SK-MEL-5 (cell line): ENCODE measurements around the gene FAM9B. TPM values are rescaled to one million over a fixed set of nuclear protein-coding genes. Genes with fewer than 3 reads are reported as not detected.

Experiments
- DNase-seq: peaks from one replicate; pipeline ENCODE4 v3.0.0-alpha.2; 2016; ENCODE audit warnings: low read depth, low spot score
- in situ Hi-C: cut with HindIII; loops from 2 replicates; pipeline ENCODE4 v1.10.0; 2016; ENCODE audit warnings: low sequenced_read_pairs, high pct_unique_total_duplicates, low pct_unique_long_range_greater_than_20kb
- total RNA-seq: library from RNA; depleted of rRNA; stranded (reverse); fragments of >200 nt; shearing (Covaris generic); gene quantifications from 2 replicates; pipeline ENCODE4 v1.2.3, GENCODE V29; 2014; rRNA removed

FAM9B gene
- total RNA-seq, 1 experiment from 2014 or later, result 0.13 TPM

GRCh38 chrX:8988446-8988845 lies 45.5 kb downstream of the FAM9B start:
- in situ Hi-C loops, result no loop called here
- no peak for DNase-seq

- no peak for DNase-seq
- in situ Hi-C loops, result no loop called here
These were observed 46.2 kb downstream of the FAM9B start for GRCh38 chrX:8987672-8988250.

GRCh38 chrX:8984231-8984630 lies 49.7 kb downstream of the FAM9B start:
- in situ Hi-C loops, result no loop called here
- no peak for DNase-seq

DNA sequence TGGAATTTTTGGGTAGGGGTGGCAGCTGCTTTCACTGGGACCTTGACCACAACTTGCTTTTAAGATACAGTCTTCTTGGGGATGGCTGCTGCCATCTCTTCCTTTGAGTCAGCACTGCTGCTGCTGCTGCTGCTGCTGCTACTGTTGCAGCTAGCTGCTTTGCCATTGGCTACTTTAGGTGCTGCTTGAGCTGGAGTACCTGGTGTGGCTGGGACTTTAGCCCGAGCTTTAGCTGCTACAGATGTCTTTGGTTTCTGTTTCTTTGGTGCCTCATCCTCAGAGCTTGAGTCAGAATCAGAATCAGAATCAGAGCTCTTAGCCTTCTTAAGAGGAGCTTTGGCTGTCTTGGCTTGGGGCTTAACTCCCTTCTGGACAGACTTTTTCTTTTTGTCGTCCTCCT lies 52.2 kb downstream of the FAM9B start:
- DNase-seq, result no peak
- in situ Hi-C loops, result no loop called here

DNA sequence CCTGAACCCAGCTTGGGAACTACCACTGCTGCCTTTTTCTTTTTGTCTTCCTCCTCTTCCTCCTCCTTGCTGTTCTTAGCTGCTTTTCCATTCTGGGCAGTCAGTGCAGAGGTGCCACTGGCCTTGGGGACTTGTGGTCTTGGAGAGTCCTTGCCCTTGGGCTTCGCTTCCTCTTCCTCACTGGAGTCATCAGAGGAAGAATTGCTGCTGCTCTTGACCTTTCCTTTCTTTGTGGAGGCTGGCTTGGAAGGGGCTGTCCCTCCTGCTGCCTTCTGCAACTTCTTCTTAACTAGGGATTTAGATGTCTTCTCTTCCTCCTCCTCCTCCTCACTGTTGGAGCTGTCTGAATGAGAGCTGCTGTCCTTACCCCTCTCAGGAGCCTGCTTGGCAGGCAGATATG lies 53.2 kb downstream of the FAM9B start:
- in situ Hi-C loops, result no loop called here

More for the DNA sequence above, 53.2 kb downstream of the FAM9B start:
- DNase-seq, result no peak

Other genes starting within 250 kb of the FAM9B start
- not detected in 2 replicates for gene FAM9A, start 232.7 kb downstream of the FAM9B start, total RNA-seq